ENCODE measurements around the gene INA. TPM values are rescaled to one million over a fixed set of nuclear protein-coding genes. Genes with fewer than 3 reads are reported as not detected.

INA gene
- polyA plus RNA-seq, 1 of the 3 experiments (the other 2 are of a cell fraction) = 4.8 TPM

DNA sequence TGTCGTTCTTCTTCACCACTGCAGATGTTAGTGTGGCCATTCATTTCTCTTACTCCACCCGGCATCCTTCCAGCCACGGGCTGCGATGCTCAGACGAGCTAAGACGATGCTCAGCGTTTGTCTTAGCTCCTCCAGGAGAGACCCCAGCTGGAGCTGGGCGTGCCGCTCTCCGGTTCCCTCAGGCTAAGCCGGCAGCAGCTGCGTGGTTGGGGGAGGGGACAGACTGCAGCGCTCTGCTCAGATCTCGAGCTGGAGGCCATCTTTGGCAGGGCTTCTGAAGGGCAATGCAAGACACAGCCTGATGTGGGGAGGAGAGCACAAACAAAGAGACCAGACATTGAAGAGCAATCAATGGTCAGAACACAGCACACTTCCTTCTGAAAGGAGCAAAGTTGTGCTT is 4.8 kb downstream of the INA start:
- Histone ChIP-seq H3K36me3 (replicated peaks in 1 of 2; ENCODE audit: control insufficient read depth in 1 of 2, insufficient read depth in 2 of 2, low read length in 1 of 2) (no peaks in the 10 kb centered on the region), H3K4me3 (ENCODE audit: low read depth in 2 of 2, low read length in 1 of 2) (no peak overlapping the region), H3F3A (replicated peaks; ENCODE audit: insufficient read depth) (no peaks in the 10 kb centered on the region), H3K27me3 (ENCODE audit: insufficient read depth) (peaks cover 6% of the 10 kb centered on the region; the same call in 1 of the 2 replicates), H3K79me2 (ENCODE audit: insufficient read depth) (no peaks in the 10 kb centered on the region), H3K9me2 (peaks cover 5% of the 10 kb centered on the region; the same call in 1 of the 2 replicates), H3K9ac (no peak overlapping the region), H3K4me1 (ENCODE audit: control insufficient read depth in 1 of 2, insufficient read depth in 2 of 2, low read depth in 1 of 2, low read length in 1 of 2) (peaks cover 0 to 15% of the 10 kb centered on the region in 2 experiments; a peak in 2 of 4 replicates), H3K27ac (ENCODE audit: low read depth in 2 of 2, low read length in 1 of 2) (no peak overlapping the region), H3K4me2 (no peak overlapping the region), H3K9me3 (no peaks in the 10 kb centered on the region), H4K20me1 (ENCODE audit: insufficient read depth) (peaks cover 17% of the 10 kb centered on the region; the same call in 1 of the 2 replicates), H2AFZ (ENCODE audit: low read depth) (no peak overlapping the region)
- ChIA-PET CTCF (interaction anchor here (1.0 to 1.1 kb wide), 3 partner anchors 10 to 364 kb away, joined by 3 to 5 read pairs (median 3); partner anchors contain the start of gene CNNM2), POLR2A (interaction anchor here (0.6 kb wide), 1 partner anchor 89 kb away, joined by 3 read pairs; the partner anchor contains the start of gene NT5C2)
- peak; percentile 45 for DNase-seq
- no peak for TF ChIP-seq SIN3A (IDR thresholded peaks at IDR 0.05; ENCODE audit: borderline replicate concordance, low read depth, low read length)
- no peak for TF ChIP-seq NRF1 (IDR thresholded peaks at IDR 0.05; ENCODE audit: low read depth, low read length)
- no peak for TF ChIP-seq POLR2AphosphoS5 (IDR thresholded peaks at IDR 0.05; ENCODE audit: low read depth, low read length)
- no peak for TF ChIP-seq SMC3 (IDR thresholded peaks at IDR 0.05; ENCODE audit: low read depth, low read length)
- no peak for TF ChIP-seq MAX (IDR thresholded peaks at IDR 0.05; ENCODE audit: low read depth)
- no peak for TF ChIP-seq FOXJ3 (CRISPR knock-in tag; IDR thresholded peaks at IDR 0.05)
- no peak for TF ChIP-seq EZH2phosphoT487 (IDR thresholded peaks at IDR 0.05; ENCODE audit: borderline replicate concordance, low read depth)
- no peak for TF ChIP-seq RXRA (IDR thresholded peaks at IDR 0.05; ENCODE audit: borderline replicate concordance, low read depth)
- no peak for TF ChIP-seq ELF1 (IDR thresholded peaks at IDR 0.05)
- TF ChIP-seq, protein P1, sequence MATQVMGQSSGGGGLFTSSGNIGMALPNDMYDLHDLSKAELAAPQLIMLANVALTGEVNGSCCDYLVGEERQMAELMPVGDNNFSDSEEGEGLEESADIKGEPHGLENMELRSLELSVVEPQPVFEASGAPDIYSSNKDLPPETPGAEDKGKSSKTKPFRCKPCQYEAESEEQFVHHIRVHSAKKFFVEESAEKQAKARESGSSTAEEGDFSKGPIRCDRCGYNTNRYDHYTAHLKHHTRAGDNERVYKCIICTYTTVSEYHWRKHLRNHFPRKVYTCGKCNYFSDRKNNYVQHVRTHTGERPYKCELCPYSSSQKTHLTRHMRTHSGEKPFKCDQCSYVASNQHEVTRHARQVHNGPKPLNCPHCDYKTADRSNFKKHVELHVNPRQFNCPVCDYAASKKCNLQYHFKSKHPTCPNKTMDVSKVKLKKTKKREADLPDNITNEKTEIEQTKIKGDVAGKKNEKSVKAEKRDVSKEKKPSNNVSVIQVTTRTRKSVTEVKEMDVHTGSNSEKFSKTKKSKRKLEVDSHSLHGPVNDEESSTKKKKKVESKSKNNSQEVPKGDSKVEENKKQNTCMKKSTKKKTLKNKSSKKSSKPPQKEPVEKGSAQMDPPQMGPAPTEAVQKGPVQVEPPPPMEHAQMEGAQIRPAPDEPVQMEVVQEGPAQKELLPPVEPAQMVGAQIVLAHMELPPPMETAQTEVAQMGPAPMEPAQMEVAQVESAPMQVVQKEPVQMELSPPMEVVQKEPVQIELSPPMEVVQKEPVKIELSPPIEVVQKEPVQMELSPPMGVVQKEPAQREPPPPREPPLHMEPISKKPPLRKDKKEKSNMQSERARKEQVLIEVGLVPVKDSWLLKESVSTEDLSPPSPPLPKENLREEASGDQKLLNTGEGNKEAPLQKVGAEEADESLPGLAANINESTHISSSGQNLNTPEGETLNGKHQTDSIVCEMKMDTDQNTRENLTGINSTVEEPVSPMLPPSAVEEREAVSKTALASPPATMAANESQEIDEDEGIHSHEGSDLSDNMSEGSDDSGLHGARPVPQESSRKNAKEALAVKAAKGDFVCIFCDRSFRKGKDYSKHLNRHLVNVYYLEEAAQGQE (IDR thresholded peaks at IDR 0.05; ENCODE audit: low read depth, low read length) = no peak
- TF ChIP-seq, protein P2, sequence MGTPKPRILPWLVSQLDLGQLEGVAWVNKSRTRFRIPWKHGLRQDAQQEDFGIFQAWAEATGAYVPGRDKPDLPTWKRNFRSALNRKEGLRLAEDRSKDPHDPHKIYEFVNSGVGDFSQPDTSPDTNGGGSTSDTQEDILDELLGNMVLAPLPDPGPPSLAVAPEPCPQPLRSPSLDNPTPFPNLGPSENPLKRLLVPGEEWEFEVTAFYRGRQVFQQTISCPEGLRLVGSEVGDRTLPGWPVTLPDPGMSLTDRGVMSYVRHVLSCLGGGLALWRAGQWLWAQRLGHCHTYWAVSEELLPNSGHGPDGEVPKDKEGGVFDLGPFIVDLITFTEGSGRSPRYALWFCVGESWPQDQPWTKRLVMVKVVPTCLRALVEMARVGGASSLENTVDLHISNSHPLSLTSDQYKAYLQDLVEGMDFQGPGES (IDR thresholded peaks at IDR 0.05; ENCODE audit: low read depth, low read length) = no peak
- no peak for TF ChIP-seq RAD21 (IDR thresholded peaks at IDR 0.05; ENCODE audit: low read length)
- no peak for TF ChIP-seq JUND (IDR thresholded peaks at IDR 0.05)
- TF ChIP-seq, protein P3, sequence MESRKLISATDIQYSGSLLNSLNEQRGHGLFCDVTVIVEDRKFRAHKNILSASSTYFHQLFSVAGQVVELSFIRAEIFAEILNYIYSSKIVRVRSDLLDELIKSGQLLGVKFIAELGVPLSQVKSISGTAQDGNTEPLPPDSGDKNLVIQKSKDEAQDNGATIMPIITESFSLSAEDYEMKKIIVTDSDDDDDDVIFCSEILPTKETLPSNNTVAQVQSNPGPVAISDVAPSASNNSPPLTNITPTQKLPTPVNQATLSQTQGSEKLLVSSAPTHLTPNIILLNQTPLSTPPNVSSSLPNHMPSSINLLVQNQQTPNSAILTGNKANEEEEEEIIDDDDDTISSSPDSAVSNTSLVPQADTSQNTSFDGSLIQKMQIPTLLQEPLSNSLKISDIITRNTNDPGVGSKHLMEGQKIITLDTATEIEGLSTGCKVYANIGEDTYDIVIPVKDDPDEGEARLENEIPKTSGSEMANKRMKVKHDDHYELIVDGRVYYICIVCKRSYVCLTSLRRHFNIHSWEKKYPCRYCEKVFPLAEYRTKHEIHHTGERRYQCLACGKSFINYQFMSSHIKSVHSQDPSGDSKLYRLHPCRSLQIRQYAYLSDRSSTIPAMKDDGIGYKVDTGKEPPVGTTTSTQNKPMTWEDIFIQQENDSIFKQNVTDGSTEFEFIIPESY (IDR thresholded peaks at IDR 0.05; ENCODE audit: borderline replicate concordance, low read depth) = no peak
- TF ChIP-seq TAF1 (IDR thresholded peaks at IDR 0.05; ENCODE audit: borderline replicate concordance, low read depth, low read length) = no peak
- 54% methylated on average over 14 of the region's 14 CpGs for WGBS (ENCODE audit: low lambda C conversion rate)

Measured in SK-N-SH (cell line).